ENCODE results near the gene AFG1L. TPM values are rescaled to one million over a fixed set of nuclear protein-coding genes. Genes with fewer than 3 reads are reported as not detected.

Gene AFG1L
- total and polyA plus RNA-seq, 2 experiments from 2014 or later = 1.2 to 3.5 TPM

GRCh38 chr6:108558372-108559096, 263.7 kb downstream of the AFG1L start:
- Histone ChIP-seq H3K79me2 (ENCODE audit: insufficient read depth) (peaks cover 20% of the 10 kb centered on the region), H3K4me2 (ENCODE audit: unreplicated experiment) (peak overlapping the region; percentile 92), H3K9ac (peak overlapping the region; percentile 98), H3F3A (ENCODE audit: insufficient read depth) (peaks cover 12% of the 10 kb centered on the region), H3K27me3 (replicated peaks; ENCODE audit: insufficient read depth) (no peaks in the 10 kb centered on the region), H4K20me1 (ENCODE audit: insufficient read depth) (no peaks in the 10 kb centered on the region), H2AFZ (peak overlapping the region; percentile 88), H3K9me2 (ENCODE audit: insufficient read depth) (no peaks in the 10 kb centered on the region), H3K36me3 (ENCODE audit: low read depth) (no peaks in the 10 kb centered on the region), H3K27ac (peak overlapping the region; percentile 97), H3K9me3 (ENCODE audit: low read depth) (no peaks in the 10 kb centered on the region), H3K4me1 (ENCODE audit: insufficient read depth) (peaks cover 11% of the 10 kb centered on the region; the same call in 1 of the 2 replicates), H3K4me3 (peak overlapping the region; percentile 98)
- peak; percentile 100 for DNase-seq
- WGBS, 2 experiments (ENCODE audit: low coverage in 1 of 2, low lambda C conversion rate in 2 of 2, missing lambda C conversion rate in 2 of 2) = 1% methylated on average over 36 to 58 of the region's 58 CpGs
- in situ Hi-C loops (cut with MboI) = no loop called here
- TF ChIP-seq EZH2phosphoT487 (IDR thresholded peaks at IDR 0.05; ENCODE audit: insufficient read depth, low read depth) (no peak), EZH2 (IDR thresholded peaks at IDR 0.05; ENCODE audit: insufficient read depth, poor library complexity, severe bottlenecking) (no peak)

- WGBS, 2 experiments (ENCODE audit: low coverage in 1 of 2, low lambda C conversion rate in 2 of 2, missing lambda C conversion rate in 2 of 2) = 1% methylated on average over 43 to 84 of the region's 84 CpGs
- Histone ChIP-seq H3F3A (ENCODE audit: insufficient read depth) (peaks cover 18% of the 10 kb centered on the region), H3K9ac (peak overlapping the region; percentile 98), H3K27me3 (replicated peaks; ENCODE audit: insufficient read depth) (no peaks in the 10 kb centered on the region), H3K4me1 (ENCODE audit: insufficient read depth) (peaks cover 16% of the 10 kb centered on the region), H3K27ac (peak overlapping the region; percentile 97), H3K4me2 (ENCODE audit: unreplicated experiment) (peak overlapping the region; percentile 96), H2AFZ (peak overlapping the region; percentile 88), H3K9me2 (ENCODE audit: insufficient read depth) (no peaks in the 10 kb centered on the region), H3K36me3 (ENCODE audit: low read depth) (no peaks in the 10 kb centered on the region), H3K79me2 (ENCODE audit: insufficient read depth) (peaks cover 24% of the 10 kb centered on the region), H3K9me3 (ENCODE audit: low read depth) (no peaks in the 10 kb centered on the region), H4K20me1 (ENCODE audit: insufficient read depth) (no peaks in the 10 kb centered on the region), H3K4me3 (peak overlapping the region; percentile 98)
- TF ChIP-seq EZH2phosphoT487 (IDR thresholded peaks at IDR 0.05; ENCODE audit: insufficient read depth, low read depth) = no peak
- TF ChIP-seq EZH2 (IDR thresholded peaks at IDR 0.05; ENCODE audit: insufficient read depth, poor library complexity, severe bottlenecking) = no peak
- in situ Hi-C loops (cut with MboI) = no loop called here
- DNase-seq = peak; percentile 94
These were observed 264.4 kb downstream of the AFG1L start for GRCh38 chr6:108559097-108559883.

GRCh38 chr6:108559884-108560462, 265.1 kb downstream of the AFG1L start:
- Histone ChIP-seq H3K4me2 (ENCODE audit: unreplicated experiment) (peak overlapping the region; percentile 96), H3K4me1 (ENCODE audit: insufficient read depth) (peaks cover 23% of the 10 kb centered on the region), H3K36me3 (ENCODE audit: low read depth) (no peaks in the 10 kb centered on the region), H3K27ac (peak overlapping the region; percentile 97), H3K9me2 (ENCODE audit: insufficient read depth) (no peaks in the 10 kb centered on the region), H4K20me1 (ENCODE audit: insufficient read depth) (no peaks in the 10 kb centered on the region), H3F3A (ENCODE audit: insufficient read depth) (peaks cover 25% of the 10 kb centered on the region), H2AFZ (peak overlapping the region; percentile 87), H3K9ac (peak overlapping the region; percentile 98), H3K9me3 (ENCODE audit: low read depth) (no peaks in the 10 kb centered on the region), H3K27me3 (replicated peaks; ENCODE audit: insufficient read depth) (no peaks in the 10 kb centered on the region), H3K79me2 (ENCODE audit: insufficient read depth) (peaks cover 30% of the 10 kb centered on the region), H3K4me3 (peak overlapping the region; percentile 98)
- WGBS, 2 experiments (ENCODE audit: low coverage in 1 of 2, low lambda C conversion rate in 2 of 2, missing lambda C conversion rate in 2 of 2) = 1% methylated on average over 50 to 62 of the region's 64 CpGs
- in situ Hi-C loops (cut with MboI) = no loop called here
- TF ChIP-seq EZH2 (IDR thresholded peaks at IDR 0.05; ENCODE audit: insufficient read depth, poor library complexity, severe bottlenecking) (no peak), EZH2phosphoT487 (IDR thresholded peaks at IDR 0.05; ENCODE audit: insufficient read depth, low read depth) (no peak)
- peak; percentile 85 for DNase-seq
